Stomach (tissue), 9 donors: ENCODE data around the gene ENTPD6. TPM values are rescaled to one million over a fixed set of nuclear protein-coding genes. Genes with fewer than 3 reads are reported as not detected.

Experiments
- DNase-seq, 2 donors: peaks; one replicate each; pipeline versions ENCODE4 v3.0.0 to v3.0.0-alpha.2; 2013 to 2019
- H3K27ac ChIP-seq, 5 donors: fragments of 200-600 bp in 4 of 5; sonication (generic) in 4 of 5; one replicate each; pipeline ENCODE4 v1.5.1; 2013 to 2019; ENCODE audit warnings: mild to moderate bottlenecking in 1 of 5, moderate library complexity in 1 of 5
- H3K27me3 ChIP-seq, 3 donors: fragments of 200-600 bp; sonication (generic); one replicate each; pipeline ENCODE4 v1.5.1; 2017 to 2019; ENCODE audit warnings: mixed run types in 1 of 3
- H3K36me3 ChIP-seq, 4 donors: fragments of 200-600 bp; sonication (generic); 1 replicate in 3 of 4; 2 replicates in 1 of 4; pipeline ENCODE4 v1.5.1; 2016 to 2019
- H3K4me1 ChIP-seq, 4 donors: fragments of 200-600 bp; sonication (generic); one replicate each; pipeline ENCODE4 v1.5.1; 2016 to 2019
- H3K4me3 ChIP-seq, 4 donors: fragments of 200-600 bp; sonication (generic) in 3 of 4; one replicate each; pipeline ENCODE4 v1.5.1; 2016 to 2019; ENCODE audit warnings: mild to moderate bottlenecking in 1 of 4
- H3K9me3 ChIP-seq, 4 donors: fragments of 200-600 bp; sonication (generic); one replicate each; pipeline ENCODE4 v1.5.1; 2016 to 2019
- CTCF ChIP-seq, 7 experiments: fragments of 450-650 bp in 4 of 7; fragments of 200-600 bp in 3 of 7; sonication (generic) in 3 of 7; IDR thresholded peaks; one replicate each; pipeline ENCODE4 v1.5.1; 2016 to 2019; ENCODE audit warnings: antibody characterized with exemption in 7 of 7, control low read depth in 2 of 7, mild to moderate bottlenecking in 1 of 7
- EP300 ChIP-seq: sonication (generic); formaldehyde crosslinking; IDR thresholded peaks from one replicate; pipeline ENCODE4 v1.6.1; 2017; ENCODE audit warnings: antibody characterized with exemption
- POLR2A ChIP-seq, 4 donors: fragments of 450-650 bp; IDR thresholded peaks; one replicate each; pipeline ENCODE4 v1.6.1; 2016; ENCODE audit warnings: antibody characterized with exemption in 4 of 4, control low read depth in 2 of 4, mild to moderate bottlenecking in 1 of 4, moderate library complexity in 1 of 4
- POLR2AphosphoS5 ChIP-seq, 3 donors: sonication (generic); formaldehyde crosslinking; IDR thresholded peaks; one replicate each; pipeline ENCODE4 v1.6.1; 2016; ENCODE audit warnings: antibody characterized with exemption in 3 of 3
- WGBS, 5 donors: extraction: QIAGEN DNeasy Blood & Tissue Kit in 3 of 5; methylation state at CpG; one replicate each; pipeline versions ENCODE4 v1.1.5 to v1.1.7; 2013 to 2018; 5-methylcytosine and 5-hydroxymethylcytosine counted together
- intact Hi-C: fragments of 100-400 bp; cut with DNase I; formaldehyde crosslinking; loops from one replicate; pipeline ENCODE4 v1.15.1; 2023; ENCODE audit warnings: low total_unique reads
- polyA plus RNA-seq, 3 donors: library from polyadenylated mRNA; stranded (reverse); fragments of 200-250 nt; gene quantifications; one replicate each; pipeline ENCODE4 v1.2.3, GENCODE V29; 2013
- total RNA-seq, 5 donors: library from RNA; depleted of rRNA; stranded (reverse); fragments of >200 nt; gene quantifications; one replicate each; pipeline versions ENCODE4 v1.1.0 to v1.2.3, GENCODE V29; 2014 to 2016
- donor health status: healthy with polysubstance abuse.
- donor health status: Bipolar disorder and iron deficiency.
- donor health status: healthy.

ENTPD6 gene
- total and polyA plus RNA-seq, 8 donors, result 38.5 to 110 (median 66.5) TPM

GRCh38 chr20:25269057-25269832 lies 73.7 kb downstream of the ENTPD6 start:
- Histone ChIP-seq H3K9me3 (no peaks in the 10 kb centered on the region), H3K36me3 (peaks cover 23 to 55% (median 53%) of the 10 kb centered on the region in 4 donors), H3K27ac (no peak overlapping the region), H3K27me3 (no peaks in the 10 kb centered on the region), H3K4me3 (no peak overlapping the region), H3K4me1 (no peaks in the 10 kb centered on the region)
- TF ChIP-seq CTCF (IDR thresholded peaks at IDR 0.05) (no peak), EP300 (no peak), POLR2AphosphoS5 (IDR thresholded peaks at IDR 0.05) (no peak), POLR2A (IDR thresholded peaks at IDR 0.05) (no peak)
- WGBS, 5 donors, result 84 to 89% (median 85%) methylated on average over 11 of the region's 11 CpGs
- intact Hi-C loops, result no loop called here
- DNase-seq, result peak in 1 of 2 donors; percentile 21

- Histone ChIP-seq H3K4me3 (no peak overlapping the region), H3K27ac (no peak overlapping the region), H3K9me3 (no peaks in the 10 kb centered on the region), H3K36me3 (peaks cover 29 to 60% (median 59%) of the 10 kb centered on the region in 4 donors), H3K4me1 (no peaks in the 10 kb centered on the region), H3K27me3 (no peaks in the 10 kb centered on the region)
- intact Hi-C loops, result no loop called here
- peak in 1 of 2 donors; percentile 18 for DNase-seq
- no peak for TF ChIP-seq CTCF (IDR thresholded peaks at IDR 0.05)
- TF ChIP-seq EP300, result no peak
- TF ChIP-seq POLR2AphosphoS5 (IDR thresholded peaks at IDR 0.05), result no peak
- no peak for TF ChIP-seq POLR2A (IDR thresholded peaks at IDR 0.05)
- 91 to 100% (median 98%) methylated on average over 6 of the region's 6 CpGs for WGBS, 5 donors
Observed at GRCh38 chr20:25269833-25270170, 74.3 kb downstream of the ENTPD6 start.

DNA sequence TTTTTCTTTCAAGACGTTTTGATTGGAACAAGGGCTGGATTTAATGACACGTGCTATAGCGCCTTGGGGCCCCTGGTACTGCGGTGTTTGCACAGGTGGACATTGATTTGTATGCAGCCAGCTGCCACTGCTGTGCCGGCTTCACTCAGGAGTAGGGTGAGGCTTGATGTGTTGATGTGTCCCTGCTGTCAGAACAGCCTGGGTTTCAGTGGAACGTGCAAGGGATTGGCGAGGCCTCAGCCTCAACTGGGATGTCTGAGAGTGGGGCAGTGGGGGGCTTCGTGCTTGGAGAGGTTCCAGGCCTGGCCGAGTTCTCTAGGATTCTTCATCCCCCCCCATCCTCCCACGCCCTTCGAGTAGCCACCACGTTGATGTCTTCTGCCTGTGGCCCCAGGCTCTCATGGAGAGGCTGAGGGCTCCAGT lies 75.3 kb downstream of the ENTPD6 start:
- H3K4me1 ChIP-seq, result no peaks in the 10 kb centered on the region
- H3K27ac ChIP-seq, result no peak overlapping the region
- TF ChIP-seq POLR2AphosphoS5 (IDR thresholded peaks at IDR 0.05) (no peak), POLR2A (IDR thresholded peaks at IDR 0.05) (no peak), EP300 (no peak), CTCF (IDR thresholded peaks at IDR 0.05) (no peak)
- intact Hi-C loops, result no loop called here
- WGBS, 5 donors, result 62 to 71% (median 64%) methylated on average over 8 to 12 of the region's 12 CpGs
- H3K4me3 ChIP-seq, result no peak overlapping the region
- H3K27me3 ChIP-seq, result no peaks in the 10 kb centered on the region
- peaks cover 35 to 71% (median 69%) of the 10 kb centered on the region in 4 donors for H3K36me3 ChIP-seq
- no peaks in the 10 kb centered on the region for H3K9me3 ChIP-seq
- peak; percentile 33 to 55 for DNase-seq

- H3K4me1 ChIP-seq, result no peaks in the 10 kb centered on the region
- WGBS, 5 donors, result 92 to 99% (median 94%) methylated on average over 13 of the region's 13 CpGs
- intact Hi-C loops, result no loop called here
- no peaks in the 10 kb centered on the region for H3K9me3 ChIP-seq
- H3K27me3 ChIP-seq, result no peaks in the 10 kb centered on the region
- peaks cover 36 to 79% (median 77%) of the 10 kb centered on the region in 4 donors for H3K36me3 ChIP-seq
- peak in 1 of 2 donors; percentile 20 for DNase-seq
- no peak overlapping the region for H3K27ac ChIP-seq
- TF ChIP-seq POLR2A (IDR thresholded peaks at IDR 0.05) (no peak), EP300 (no peak), POLR2AphosphoS5 (IDR thresholded peaks at IDR 0.05) (no peak), CTCF (IDR thresholded peaks at IDR 0.05) (no peak)
- no peak overlapping the region for H3K4me3 ChIP-seq
Observed at GRCh38 chr20:25271486-25272222, 76.1 kb downstream of the ENTPD6 start.
